ENCODE results near the gene OR51B5.

DNA sequence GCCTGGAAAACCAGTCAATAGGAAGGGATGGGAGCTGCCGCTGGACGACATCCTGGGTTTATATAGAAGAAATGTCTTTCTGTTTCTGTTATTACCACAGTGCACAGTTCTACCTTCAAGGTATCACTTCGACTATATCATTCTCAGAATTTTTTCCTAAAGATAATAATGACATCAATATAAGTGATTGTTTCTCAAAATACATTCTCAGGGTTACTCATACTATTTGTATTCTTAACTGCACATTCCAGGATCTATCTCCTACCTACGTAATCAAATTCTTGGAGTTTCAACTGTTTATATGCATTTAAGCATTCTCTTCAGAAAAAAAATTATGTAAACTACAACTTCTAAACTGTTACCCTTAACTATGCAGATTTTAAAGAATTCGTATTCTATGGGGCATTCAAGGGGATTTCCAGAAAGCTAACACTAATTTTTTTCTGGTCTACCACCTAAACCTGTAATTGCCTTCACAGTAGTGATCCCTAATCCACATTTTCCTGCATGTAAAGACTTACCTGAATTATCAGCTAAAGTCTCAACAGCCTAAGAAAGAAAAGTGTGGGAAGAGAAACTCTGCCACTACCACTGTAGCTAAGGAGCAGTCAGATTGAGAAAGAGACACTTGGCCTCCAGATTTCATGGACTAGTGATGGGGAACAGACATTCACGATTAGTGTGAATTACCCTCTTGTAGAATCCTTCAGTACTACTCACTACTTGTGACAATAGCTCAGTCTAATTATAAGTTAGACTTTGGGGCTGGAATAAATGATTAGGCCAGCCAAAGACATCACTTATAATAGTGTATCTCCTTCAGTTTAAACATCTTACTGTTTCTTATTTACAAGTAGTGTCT lies at the start of gene OR51B5:
- TF ChIP-seq, protein P1, sequence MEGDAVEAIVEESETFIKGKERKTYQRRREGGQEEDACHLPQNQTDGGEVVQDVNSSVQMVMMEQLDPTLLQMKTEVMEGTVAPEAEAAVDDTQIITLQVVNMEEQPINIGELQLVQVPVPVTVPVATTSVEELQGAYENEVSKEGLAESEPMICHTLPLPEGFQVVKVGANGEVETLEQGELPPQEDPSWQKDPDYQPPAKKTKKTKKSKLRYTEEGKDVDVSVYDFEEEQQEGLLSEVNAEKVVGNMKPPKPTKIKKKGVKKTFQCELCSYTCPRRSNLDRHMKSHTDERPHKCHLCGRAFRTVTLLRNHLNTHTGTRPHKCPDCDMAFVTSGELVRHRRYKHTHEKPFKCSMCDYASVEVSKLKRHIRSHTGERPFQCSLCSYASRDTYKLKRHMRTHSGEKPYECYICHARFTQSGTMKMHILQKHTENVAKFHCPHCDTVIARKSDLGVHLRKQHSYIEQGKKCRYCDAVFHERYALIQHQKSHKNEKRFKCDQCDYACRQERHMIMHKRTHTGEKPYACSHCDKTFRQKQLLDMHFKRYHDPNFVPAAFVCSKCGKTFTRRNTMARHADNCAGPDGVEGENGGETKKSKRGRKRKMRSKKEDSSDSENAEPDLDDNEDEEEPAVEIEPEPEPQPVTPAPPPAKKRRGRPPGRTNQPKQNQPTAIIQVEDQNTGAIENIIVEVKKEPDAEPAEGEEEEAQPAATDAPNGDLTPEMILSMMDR (conservative IDR thresholded peaks at IDR 0.05), result no peak
- no peak for TF ChIP-seq ZFX (IDR thresholded peaks at IDR 0.05)

All from C4-2B (cell line).